ENCODE data around the gene C16orf96.

C16orf96 gene

GRCh38 chr16:4529085-4530060 lies 26.8 kb upstream of the C16orf96 start (continued):
- peak; percentile 24; the same call in 1 of the 2 replicates for TF ChIP-seq PATZ1 (tag by site-specific recombination; IDR thresholded peaks at IDR 0.05)
- TF ChIP-seq ZNF518A (tag by site-specific recombination; conservative IDR thresholded peaks at IDR 0.05; ENCODE audit: low read depth) = no peak
- peak; percentile 82 for TF ChIP-seq ZNF600 (tag by site-specific recombination; IDR thresholded peaks at IDR 0.05)
- TF ChIP-seq PRDM1 (tag by site-specific recombination; IDR thresholded peaks at IDR 0.05) = peak; percentile 16; the same call in 1 of the 2 replicates
- peak; percentile 40; the same call in 1 of the 2 replicates for TF ChIP-seq ZNF394 (tag by site-specific recombination; IDR thresholded peaks at IDR 0.05; ENCODE audit: borderline replicate concordance)
- TF ChIP-seq AEBP2 (tag by site-specific recombination; IDR thresholded peaks at IDR 0.05; ENCODE audit: borderline replicate concordance) = no peak
- no peak for TF ChIP-seq ZEB2 (tag by site-specific recombination; IDR thresholded peaks at IDR 0.05)
- no peak for TF ChIP-seq PRDM4 (tag by site-specific recombination; IDR thresholded peaks at IDR 0.05)
- TF ChIP-seq ZNF366 (tag by site-specific recombination; conservative IDR thresholded peaks at IDR 0.05) = 0 out of 2 replicates have a peak, but pooled peaks have one; percentile 34
- TF ChIP-seq ZNF488 (tag by site-specific recombination; IDR thresholded peaks at IDR 0.05) = no peak

GRCh38 chr16:4531811-4532210 lies 24.3 kb upstream of the C16orf96 start:
- H3K4me1 ChIP-seq (ENCODE audit: control insufficient read depth, insufficient read depth, low read length) = peaks cover 3% of the 10 kb centered on the region; the same call in 1 of the 2 replicates
- TF ChIP-seq HOXA7 (CRISPR knock-in tag; IDR thresholded peaks at IDR 0.05; ENCODE audit: borderline replicate concordance) = no peak
- TF ChIP-seq ZNF211 (tag by site-specific recombination; IDR thresholded peaks at IDR 0.05; ENCODE audit: low read depth) = no peak
- no peak for TF ChIP-seq ZNF654 (tag by site-specific recombination; IDR thresholded peaks at IDR 0.05; ENCODE audit: low read depth)
- TF ChIP-seq ZNF529 (tag by site-specific recombination; IDR thresholded peaks at IDR 0.05; ENCODE audit: insufficient replicate concordance) = no peak
- H3K9me3 ChIP-seq (ENCODE audit: control insufficient read depth, insufficient read depth, low read depth, low read length) = no peaks in the 10 kb centered on the region
- ChIA-PET CTCF (interaction anchor here (0.5 to 2.5 kb wide), 4 partner anchors 14 to 521 kb away, joined by 3 to 8 read pairs (median 4); no protein-coding TSS in a partner anchor), POLR2A (no interaction called here)
- H3K36me3 ChIP-seq (ENCODE audit: control insufficient read depth in 2 of 2, insufficient read depth in 1 of 2, low read length in 2 of 2) = peaks cover 0 to 40% of the 10 kb centered on the region in 2 experiments; a peak in 1 of 3 replicates
- no peak overlapping the region for H3K4me3 ChIP-seq (ENCODE audit: low read depth, low read length)
- no peak overlapping the region for H3K27ac ChIP-seq (ENCODE audit: extremely low read depth, low read depth, low read length)

Data from HEK293 (cell line).